AML-193 (cell line): ENCODE results near the gene SEPTIN6.

Source experiments
- DNase-seq, 2 experiments: peaks; one replicate each; lab custom pipeline; 2025; lab: John Stamatoyannopoulos, UW

SEPTIN6 gene

DNA sequence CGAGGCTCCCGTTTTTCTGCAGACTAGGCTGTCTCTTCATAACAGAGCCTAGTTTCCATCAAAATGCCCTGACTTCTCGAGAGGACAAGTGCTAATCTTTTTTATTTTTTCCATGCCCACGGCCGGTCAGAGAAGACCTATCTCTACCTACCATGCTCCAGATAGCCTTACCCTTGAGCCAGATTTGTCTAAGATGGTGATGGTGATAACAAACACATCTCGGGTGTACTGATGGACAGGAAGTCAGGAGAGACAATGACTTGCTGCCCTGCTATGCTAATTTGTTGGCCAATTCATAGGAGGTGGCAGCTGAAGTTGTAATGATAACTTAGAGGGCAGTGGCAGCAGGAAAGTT, 44.6 kb downstream of the SEPTIN6 start:
- DNase-seq, result no peak

DNA sequence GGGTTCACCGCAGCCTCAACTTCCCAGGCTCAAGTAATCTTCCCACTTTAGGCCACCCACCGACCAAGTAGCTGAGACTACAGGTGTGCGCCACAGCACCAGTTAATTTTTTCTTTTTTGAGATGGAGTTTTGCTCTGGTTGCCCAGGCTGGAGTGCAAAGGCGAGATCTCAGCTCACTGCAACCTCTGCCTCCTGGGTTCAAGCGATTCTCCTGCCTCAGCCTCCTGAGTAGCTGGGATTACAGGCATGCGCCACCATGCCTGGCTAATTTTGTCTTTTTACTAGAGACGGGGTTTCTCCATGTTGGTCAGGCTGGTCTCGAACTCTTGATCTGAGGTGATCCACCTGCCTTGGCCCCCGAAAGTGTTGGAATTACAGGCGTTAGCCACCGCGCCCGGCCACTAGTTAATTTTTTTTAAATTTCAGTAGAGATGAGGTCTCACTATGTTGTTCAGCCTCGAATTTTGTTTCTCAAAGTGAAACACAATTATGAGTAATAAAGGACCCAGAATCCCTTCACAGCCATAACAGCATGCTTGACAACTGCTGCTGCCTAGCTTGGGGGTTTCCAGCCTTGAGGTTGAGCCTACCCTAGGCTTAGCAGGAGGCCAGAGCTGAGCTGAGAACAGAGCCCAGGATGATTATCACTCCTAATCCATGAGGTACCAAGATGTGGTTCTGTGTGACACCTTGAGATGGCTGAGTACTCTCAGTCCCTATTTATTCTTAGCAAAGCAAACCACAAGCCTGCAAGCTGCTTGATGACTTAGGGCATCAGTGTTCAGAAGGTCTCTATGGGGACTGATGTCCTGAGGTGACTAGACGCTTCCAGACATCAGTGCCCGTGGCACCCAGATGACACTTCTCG, 45.2 kb downstream of the SEPTIN6 start:
- DNase-seq, result no peak

DNA sequence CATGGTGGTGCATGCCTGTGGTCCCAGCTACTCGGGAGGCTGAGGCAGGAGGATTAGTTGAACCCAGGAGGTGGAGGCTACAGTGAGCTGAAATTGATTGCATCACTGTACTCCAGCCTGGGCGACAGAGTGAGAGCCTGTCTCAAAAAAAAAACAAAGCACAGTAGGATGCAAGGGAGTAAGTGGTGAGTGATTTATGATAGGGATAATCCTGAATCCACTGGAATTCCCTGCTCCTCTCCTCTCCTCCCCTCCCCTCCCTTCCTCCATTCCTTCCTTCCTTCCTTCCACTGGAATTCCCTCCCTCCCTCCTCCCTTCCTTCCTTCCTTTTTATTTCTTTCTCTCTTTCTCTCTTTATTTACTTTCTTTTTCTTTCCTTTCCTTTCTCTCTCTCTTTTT, 45.9 kb downstream of the SEPTIN6 start:
- no peak for DNase-seq

DNA sequence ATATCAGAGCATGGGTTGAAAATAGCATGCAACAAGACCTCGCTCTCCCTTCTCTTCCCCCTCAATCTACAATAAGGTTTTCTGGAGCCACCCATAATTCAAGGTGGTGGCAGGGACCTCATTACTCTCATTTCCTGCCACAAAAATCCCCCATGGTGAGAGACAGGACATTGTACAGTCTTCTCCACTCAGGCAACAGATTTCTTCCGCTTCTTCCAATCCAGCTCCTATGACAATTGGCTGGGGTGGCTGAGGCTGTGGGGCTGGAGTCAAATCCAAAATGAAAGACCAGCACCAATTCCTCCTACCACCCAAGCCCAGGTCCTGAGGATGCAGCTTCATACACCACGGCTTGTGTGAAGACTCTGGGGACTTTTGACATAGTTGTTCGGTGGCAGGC, 46.5 kb downstream of the SEPTIN6 start:
- DNase-seq, result no peak

DNA sequence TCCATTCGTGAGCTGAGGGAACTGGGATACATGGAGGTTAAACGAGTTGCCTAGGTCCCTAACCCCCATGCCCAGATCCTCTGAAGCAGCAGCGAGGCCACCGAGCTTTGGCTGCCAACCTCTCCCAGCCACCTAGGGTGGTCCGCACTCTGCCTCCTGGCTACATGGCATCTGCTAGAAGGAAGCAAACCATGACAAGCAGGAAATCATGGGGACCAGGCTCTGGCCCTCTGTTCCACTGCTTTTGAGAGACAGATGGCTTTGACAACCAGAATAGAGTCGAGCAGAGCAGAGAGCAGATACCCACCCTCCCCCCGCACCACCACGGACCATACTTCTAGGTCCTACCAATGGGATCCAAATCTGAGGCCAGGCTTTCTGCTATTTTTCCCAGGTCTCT, 49.3 kb downstream of the SEPTIN6 start:
- DNase-seq, result no peak
